Ovary (tissue), 9 donors: Measurements from ENCODE around the gene LSP1. TPM values are rescaled to one million over a fixed set of nuclear protein-coding genes. Genes with fewer than 3 reads are reported as not detected.

Experiments used
- DNase-seq, 5 donors: peaks; one replicate each; pipeline ENCODE4 v3.0.0-alpha.2; 2019 to 2020
- H3K27ac ChIP-seq, 2 donors: fragments of 200-600 bp; one replicate each; pipeline versions ENCODE4 v1.5.1 to v1.8.0; 2019 to 2022
- H3K27me3 ChIP-seq: fragments of 200-600 bp; one replicate; pipeline ENCODE4 v1.8.0; 2022
- H3K36me3 ChIP-seq: fragments of 200-600 bp; sonication (generic); one replicate; pipeline ENCODE4 v1.5.1; 2019
- H3K4me1 ChIP-seq: one replicate; pipeline ENCODE4 v1.8.1; 2013; ENCODE audit warnings: mild to moderate bottlenecking, moderate library complexity; ENCODE audit not compliant: insufficient read depth
- H3K4me3 ChIP-seq: fragments of 200-600 bp; sonication (generic); one replicate; pipeline ENCODE4 v1.5.1; 2017
- H3K9me3 ChIP-seq, 2 donors: fragments of 200-600 bp in 1 of 2; sonication (generic) in 1 of 2; one replicate each; pipeline versions ENCODE4 v1.5.1 to v1.8.1; 2013 to 2019; ENCODE audit warnings: mild to moderate bottlenecking in 1 of 2, moderate library complexity in 1 of 2
- CTCF ChIP-seq, 3 donors: fragments of 450-650 bp in 2 of 3; fragments of 200-600 bp in 1 of 3; IDR thresholded peaks; one replicate each; pipeline versions ENCODE4 v1.5.1 to v1.8.0; 2016 to 2022; ENCODE audit warnings: antibody characterized with exemption in 3 of 3, mild to moderate bottlenecking in 1 of 3
- EP300 ChIP-seq: sonication (generic); formaldehyde crosslinking; IDR thresholded peaks from one replicate; pipeline ENCODE4 v1.6.1; 2017; ENCODE audit warnings: antibody characterized with exemption
- POLR2A ChIP-seq: fragments of 450-650 bp; IDR thresholded peaks from one replicate; pipeline ENCODE4 v1.6.1; 2017; ENCODE audit warnings: antibody characterized with exemption, mild to moderate bottlenecking, moderate library complexity
- WGBS, 3 donors: extraction: QIAGEN DNeasy Blood & Tissue Kit in 1 of 3; methylation state at CpG; one replicate each; pipeline versions ENCODE4 v1.1.5 to v1.1.7; 2013 to 2017; 5-methylcytosine and 5-hydroxymethylcytosine counted together
- intact Hi-C, 4 donors: fragments of 100-400 bp; cut with DNase I; formaldehyde crosslinking; loops; one replicate each; pipeline versions ENCODE4 v1.11.0 to v1.15.1; 2022 to 2023
- polyA plus RNA-seq, 2 donors: library from polyadenylated mRNA; stranded (reverse); fragments of 200-250 nt in 1 of 2; fragments of 350-450 nt in 1 of 2; fragmentation: Illumina TruSeq in 1 of 2; extraction: RNeasy Lipid Tissue Mini Kit (QIAGEN cat#74804) in 1 of 2; gene quantifications; one replicate each; pipeline ENCODE4 v1.2.3, GENCODE V29; 2013 to 2014
- total RNA-seq, 7 donors: library from RNA; depleted of rRNA in 2 of 7; stranded (reverse); fragments of >200 nt in 2 of 7; fragmentation: NEBNext Ultra II Directional in 3 of 7; extraction: Animal tissue kit (Norgen Biotek cat#: 25700) in 3 of 7; gene quantifications; one replicate each; pipeline versions ENCODE4 v1.1.0 to v1.2.4, GENCODE V29; 2016 to 2023
- donor health status: DM: no; HTN: no; CAD: no; lungs with moderate emphysema.
- donor health status: DM: no; HTN: no; CAD: no.
- donor health status: Bipolar disorder and iron deficiency.
- donor health status: DM: yes; HTN: yes; CAD: no.
- donor health status: DM: no; HTN: no; CAD: no.
- donor health status: DM: yes; HTN: yes; CAD: no.

LSP1 gene
- total and polyA plus RNA-seq, 9 donors = 3.5 to 22.0 (median 9.0) TPM

- no peak overlapping the region for H3K27ac ChIP-seq
- no peak overlapping the region for H3K4me3 ChIP-seq
- TF ChIP-seq POLR2A = no peak
- TF ChIP-seq EP300 = no peak
- no peak for TF ChIP-seq CTCF (IDR thresholded peaks at IDR 0.05)
- intact Hi-C loops = loop anchor here in 3 of 4 donors (1.0 to 10.0 kb wide), 3 partner anchors 138 to 177 kb away; no protein-coding TSS in a partner anchor
- DNase-seq = peak in 1 of 5 donors; percentile 9
- no peaks in the 10 kb centered on the region for H3K4me1 ChIP-seq
- H3K9me3 ChIP-seq = no peaks in the 10 kb centered on the region
- 74 to 78% (median 74%) methylated on average over 21 to 26 of the region's 26 CpGs for WGBS, 3 donors
- H3K36me3 ChIP-seq = no peaks in the 10 kb centered on the region
- H3K27me3 ChIP-seq = no peaks in the 10 kb centered on the region
These were observed 21.3 kb upstream of the LSP1 start for GRCh38 chr11:1831338-1832210.

- Histone ChIP-seq H3K4me3 (no peak overlapping the region), H3K4me1 (no peaks in the 10 kb centered on the region), H3K27ac (no peak overlapping the region), H3K9me3 (no peaks in the 10 kb centered on the region), H3K27me3 (no peaks in the 10 kb centered on the region), H3K36me3 (no peaks in the 10 kb centered on the region)
- TF ChIP-seq POLR2A (no peak), CTCF (IDR thresholded peaks at IDR 0.05) (peak; percentile 82 to 96 (median 86)), EP300 (no peak)
- DNase-seq = peak; percentile 33 to 75 (median 62)
- intact Hi-C loops = loop anchor here in 3 of 4 donors (1.0 to 10.0 kb wide), 3 partner anchors 139 to 178 kb away; no protein-coding TSS in a partner anchor
- 17 to 23% (median 19%) methylated on average over 28 to 40 of the region's 40 CpGs for WGBS, 3 donors
These were observed 20.5 kb upstream of the LSP1 start for GRCh38 chr11:1832211-1832919.

GRCh38 chr11:1832920-1833295 lies 20.0 kb upstream of the LSP1 start:
- Histone ChIP-seq H3K9me3 (no peaks in the 10 kb centered on the region), H3K4me1 (peaks cover 1% of the 10 kb centered on the region), H3K4me3 (no peak overlapping the region), H3K27me3 (no peaks in the 10 kb centered on the region), H3K36me3 (no peaks in the 10 kb centered on the region), H3K27ac (no peak overlapping the region)
- intact Hi-C loops = loop anchor here in 3 of 4 donors (1.0 to 10.0 kb wide), 3 partner anchors 140 to 178 kb away; no protein-coding TSS in a partner anchor
- TF ChIP-seq POLR2A (no peak), EP300 (no peak), CTCF (IDR thresholded peaks at IDR 0.05) (no peak)
- DNase-seq = peak in 3 of 5 donors; percentile 8 to 35 (median 12)
- 70 to 75% (median 71%) methylated on average over 17 of the region's 17 CpGs for WGBS, 3 donors

GRCh38 chr11:1834062-1834610 lies 18.7 kb upstream of the LSP1 start:
- Histone ChIP-seq H3K36me3 (no peaks in the 10 kb centered on the region), H3K4me1 (peaks cover 1% of the 10 kb centered on the region), H3K9me3 (no peaks in the 10 kb centered on the region), H3K27me3 (no peaks in the 10 kb centered on the region), H3K4me3 (no peak overlapping the region), H3K27ac (no peak overlapping the region)
- TF ChIP-seq CTCF (IDR thresholded peaks at IDR 0.05) (no peak), EP300 (no peak), POLR2A (no peak)
- DNase-seq = peak in 2 of 5 donors; percentile 19 to 34
- intact Hi-C loops = loop anchor here in 2 of 4 donors (2.0 to 10.0 kb wide), 4 partner anchors 137 to 183 kb away; partner anchors contain the start of gene KRTAP5-6 (in 1 of the 2)
- WGBS, 3 donors = 90 to 93% (median 91%) methylated on average over 13 to 14 of the region's 14 CpGs
